Esophagus muscularis mucosa (tissue), 3 donors: Measurements from ENCODE around the gene SPATA7.
A peak's percentile ranks its signal among the peaks of the same experiment; 100 is the strongest.

Experiments
- CTCF ChIP-seq, 3 experiments: fragments of 200-600 bp in 2 of 3; fragments of 450-650 bp in 1 of 3; sonication (generic) in 2 of 3; IDR thresholded peaks; one replicate each; pipeline ENCODE4 v1.5.1; 2017 to 2019; ENCODE audit warnings: antibody characterized with exemption in 3 of 3, mild to moderate bottlenecking in 2 of 3, moderate library complexity in 1 of 3
- POLR2A ChIP-seq: fragments of 450-650 bp; IDR thresholded peaks from one replicate; pipeline ENCODE4 v1.6.1; 2017; ENCODE audit warnings: antibody characterized with exemption, moderate library complexity, mild to moderate bottlenecking, low read depth

DNA sequence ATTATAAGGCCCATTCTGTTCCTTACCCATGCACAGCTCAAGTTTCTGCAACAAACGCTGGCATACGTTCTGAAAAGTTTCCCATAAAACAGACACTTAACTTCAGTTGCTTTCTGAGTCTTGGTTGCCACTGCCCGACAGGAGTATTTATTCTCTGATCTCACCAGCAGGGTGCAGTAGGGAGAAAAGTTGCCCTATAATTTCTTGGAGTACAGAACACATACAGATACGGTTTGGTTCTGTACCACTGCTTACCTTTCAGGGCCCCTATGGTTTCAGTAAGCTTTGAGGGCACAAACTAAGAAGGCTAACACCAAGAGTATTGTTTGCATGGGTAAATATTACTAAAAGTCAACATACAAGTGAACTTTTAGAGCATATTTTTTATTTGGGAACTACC is 77.9 kb downstream of the SPATA7 start:
- TF ChIP-seq CTCF (IDR thresholded peaks at IDR 0.05): peak in 1 of 3 experiments; percentile 22
- no peak for TF ChIP-seq POLR2A
